Measurements from ENCODE around the gene NDUFA7.
A peak's percentile ranks its signal among the peaks of the same experiment; 100 is the strongest.
"Not testable (repeated sequence)": the region's sequence is repeated elsewhere in the genome, so short reads cannot be mapped to it uniquely, and the experiment has no call there.

The NDUFA7 gene

GRCh38 chr19:8355631-8356402 lies 34.6 kb upstream of the NDUFA7 start:
- no peak for DNase-seq (ENCODE audit: extremely low spot score)
- TF ChIP-seq BHLHE40 (IDR thresholded peaks at IDR 0.05; ENCODE audit: borderline replicate concordance): no peak
- CTCF ChIA-PET: interaction anchor here (0.7 to 1.9 kb wide), 2 partner anchors 9 to 57 kb away, joined by 3 to 5 read pairs; partner anchors contain the start of gene MARCHF2
- POLR2A ChIA-PET: interaction anchor here (1.0 to 3.0 kb wide), 2 partner anchors 34 to 158 kb away, joined by 9 to 19 read pairs; partner anchors contain the start of genes RAB11B and ZNF414

GRCh38 chr19:8352845-8353244 lies 31.7 kb upstream of the NDUFA7 start:
- CTCF ChIA-PET: interaction anchor here (0.8 to 2.4 kb wide), 5 partner anchors 14 to 153 kb away, joined by 3 to 6 read pairs (median 4); no protein-coding TSS in a partner anchor
- POLR2A ChIA-PET: interaction anchor here (0.8 to 3.0 kb wide), 7 partner anchors 31 to 161 kb away, joined by 3 to 19 read pairs (median 6); partner anchors contain the start of genes NDUFA7, RAB11B, RPS28 and ZNF414
- not testable (repeated sequence) for DNase-seq (ENCODE audit: extremely low spot score)

DNA sequence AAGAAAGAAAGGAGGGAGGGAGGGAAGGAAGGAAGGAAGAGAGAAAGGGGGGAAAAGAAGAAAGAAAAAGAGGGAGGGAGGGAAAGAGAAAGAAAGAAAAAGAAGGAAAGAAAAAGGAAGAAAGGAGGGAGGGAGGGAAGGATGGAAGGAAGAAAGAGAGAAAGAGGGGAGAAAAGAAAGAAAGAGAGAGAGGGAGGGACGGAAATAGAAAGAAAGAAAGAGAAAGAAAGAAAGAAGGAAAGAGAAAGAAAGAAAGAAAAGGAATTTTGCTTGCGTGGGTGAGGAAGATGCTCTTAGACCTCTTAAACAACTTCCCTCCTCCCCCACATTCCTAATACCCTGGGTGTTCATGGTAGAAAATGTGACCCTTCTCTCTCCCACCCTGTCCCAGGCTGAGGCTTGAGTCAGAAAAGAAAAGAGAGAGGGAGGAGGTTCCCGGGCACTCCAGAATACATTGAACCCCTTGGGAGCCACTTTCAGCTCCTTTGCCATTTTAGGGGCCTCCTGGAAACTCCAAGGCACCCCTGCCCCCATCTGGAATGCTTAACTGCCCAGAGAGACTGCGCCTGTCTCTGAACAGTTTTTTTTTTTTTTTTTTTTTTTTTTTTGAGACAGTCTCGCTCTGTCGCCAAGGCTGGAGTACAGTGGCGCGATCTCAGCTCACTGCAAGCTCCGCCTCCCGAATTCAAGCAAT lies 31.1 kb upstream of the NDUFA7 start:
- peak; percentile 4 for DNase-seq (ENCODE audit: extremely low spot score)
- CTCF ChIA-PET: interaction anchor here (1.0 to 1.6 kb wide), 3 partner anchors 16 to 226 kb away, joined by 3 to 6 read pairs (median 4); no protein-coding TSS in a partner anchor
- POLR2A ChIA-PET: interaction anchor here (0.8 to 1.9 kb wide), 5 partner anchors 31 to 154 kb away, joined by 3 to 9 read pairs (median 4); partner anchors contain the start of genes NDUFA7, RAB11B and RPS28
- TF ChIP-seq ARNT (IDR thresholded peaks at IDR 0.05): no peak
- peak; percentile 86 for TF ChIP-seq ZNF384 (IDR thresholded peaks at IDR 0.05)

DNA sequence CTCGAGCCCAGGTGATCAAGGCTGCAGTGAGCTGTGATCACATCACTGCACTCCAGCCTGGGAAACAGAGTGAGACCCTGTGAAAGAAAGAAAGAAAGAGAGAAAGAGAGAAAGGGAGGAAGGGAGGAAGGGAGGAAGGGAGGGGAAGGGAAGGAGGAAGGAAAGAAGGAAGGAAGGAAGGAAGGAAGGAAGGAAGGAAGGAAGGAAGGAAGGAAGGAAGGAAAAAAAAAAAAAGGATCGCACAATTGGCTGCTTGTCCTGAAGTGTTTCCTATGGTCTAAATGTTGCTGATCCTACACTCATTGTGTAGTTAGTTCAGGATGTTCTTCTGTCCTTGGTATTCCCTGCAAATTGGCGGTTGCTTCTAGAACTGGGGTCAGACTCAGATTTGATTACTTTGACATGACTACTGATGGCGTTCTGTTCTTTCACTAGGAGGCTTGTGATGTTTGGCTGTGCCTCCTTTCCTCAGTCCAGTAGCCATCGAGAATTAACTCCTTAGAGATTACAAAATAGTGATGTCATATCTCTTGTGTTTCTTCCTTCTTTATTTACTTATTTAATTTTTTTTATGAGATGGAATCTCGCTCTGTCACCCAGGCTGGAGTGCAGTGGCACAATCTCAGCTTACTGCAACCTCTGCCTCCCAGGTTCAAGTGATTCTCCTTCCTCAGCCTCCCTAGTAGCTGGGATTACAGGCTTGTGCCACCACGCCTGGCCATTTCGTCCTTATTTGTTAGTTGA lies 28.6 kb upstream of the NDUFA7 start:
- CTCF ChIA-PET; DNase-seq (ENCODE audit: extremely low spot score): not testable (repeated sequence)
- POLR2A ChIA-PET: interaction anchor here (0.7 kb wide), 1 partner anchor 32 kb away, joined by 3 read pairs; no protein-coding TSS in a partner anchor

GRCh38 chr19:8343483-8343844 lies 22.3 kb upstream of the NDUFA7 start:
- CTCF ChIA-PET: no interaction called here
- POLR2A ChIA-PET: interaction anchor here (1.3 kb wide), 1 partner anchor 47 kb away, joined by 4 read pairs; the partner anchor contains the start of gene RAB11B
- DNase-seq (ENCODE audit: extremely low spot score): no peak
- TF ChIP-seq ARNT (IDR thresholded peaks at IDR 0.05) (no peak), SUZ12 (IDR thresholded peaks at IDR 0.05) (no peak), BHLHE40 (IDR thresholded peaks at IDR 0.05; ENCODE audit: borderline replicate concordance) (no peak), CTBP1 (IDR thresholded peaks at IDR 0.05; ENCODE audit: borderline replicate concordance) (no peak), SP1 (IDR thresholded peaks at IDR 0.05) (no peak), ZNF384 (IDR thresholded peaks at IDR 0.05) (no peak), ELF4 (IDR thresholded peaks at IDR 0.05) (no peak), LEF1 (IDR thresholded peaks at IDR 0.05; ENCODE audit: borderline replicate concordance) (no peak), NFRKB (IDR thresholded peaks at IDR 0.05) (no peak), FOXA1 (IDR thresholded peaks at IDR 0.05) (no peak), TARDBP (IDR thresholded peaks at IDR 0.05) (no peak), L3MBTL2 (conservative IDR thresholded peaks at IDR 0.05) (no peak)

GRCh38 chr19:8342684-8343482 lies 21.7 kb upstream of the NDUFA7 start, which contains the start of gene KANK3:
KANK3 (minus strand) TSS chr19:8343262; CDS start chr19:8337828, 5,434 bp downstream.
- CTCF ChIA-PET: no interaction called here
- TF ChIP-seq PKNOX1 (IDR thresholded peaks at IDR 0.05): peak; percentile 99
- no peak for TF ChIP-seq SUZ12 (IDR thresholded peaks at IDR 0.05)
- 0 out of 2 replicates have a peak, but pooled peaks have one; percentile 27 for TF ChIP-seq L3MBTL2 (conservative IDR thresholded peaks at IDR 0.05)
- DNase-seq (ENCODE audit: extremely low spot score): peak; percentile 98
- POLR2A ChIA-PET: interaction anchor here (1.3 kb wide), 1 partner anchor 47 kb away, joined by 4 read pairs; the partner anchor contains the start of gene RAB11B

- POLR2A ChIA-PET: no interaction called here
- CTCF ChIA-PET: no interaction called here
- DNase-seq (ENCODE audit: extremely low spot score): no peak
- no peak for TF ChIP-seq ELF4 (IDR thresholded peaks at IDR 0.05)
- TF ChIP-seq LEF1 (IDR thresholded peaks at IDR 0.05; ENCODE audit: borderline replicate concordance): no peak
- no peak for TF ChIP-seq FOXA1 (IDR thresholded peaks at IDR 0.05)
- no peak for TF ChIP-seq NFRKB (IDR thresholded peaks at IDR 0.05)
- no peak for TF ChIP-seq FOXK2 (IDR thresholded peaks at IDR 0.05)
- TF ChIP-seq L3MBTL2 (conservative IDR thresholded peaks at IDR 0.05): no peak
- TF ChIP-seq SUZ12 (IDR thresholded peaks at IDR 0.05): no peak
- TF ChIP-seq TARDBP (IDR thresholded peaks at IDR 0.05): no peak
- no peak for TF ChIP-seq PKNOX1 (IDR thresholded peaks at IDR 0.05)
- TF ChIP-seq SP1 (IDR thresholded peaks at IDR 0.05): no peak
- no peak for TF ChIP-seq ARNT (IDR thresholded peaks at IDR 0.05)
- no peak for TF ChIP-seq HDGF (IDR thresholded peaks at IDR 0.05; ENCODE audit: borderline replicate concordance)
These were observed 21.1 kb upstream of the NDUFA7 start for GRCh38 chr19:8342316-8342683.

DNA sequence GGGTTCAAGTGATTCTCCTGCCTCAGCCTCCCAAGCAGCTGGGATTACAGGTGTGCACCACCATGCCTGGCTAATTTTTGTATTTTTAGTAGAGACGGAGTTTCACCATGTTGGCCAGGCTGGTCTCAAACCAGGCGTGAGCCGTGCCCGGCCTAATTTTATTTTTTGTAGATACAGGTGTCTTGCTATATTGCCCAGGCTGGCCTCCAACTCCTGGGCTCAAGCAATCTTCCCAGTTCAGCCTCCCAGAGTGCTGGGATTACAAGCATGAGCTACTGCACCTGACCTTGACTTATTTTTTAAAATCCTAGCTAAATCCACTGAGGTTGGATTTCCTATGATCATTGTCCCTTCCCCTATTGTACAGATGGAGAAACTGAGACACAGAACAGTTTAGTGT lies 20.3 kb upstream of the NDUFA7 start:
- ChIA-PET CTCF (interaction anchor here (1.3 kb wide), 1 partner anchor 105 kb away, joined by 3 read pairs; no protein-coding TSS in a partner anchor), POLR2A (interaction anchor here (1.3 kb wide), 1 partner anchor 103 kb away, joined by 3 read pairs; the partner anchor contains the start of gene HNRNPM)
- DNase-seq (ENCODE audit: extremely low spot score): not testable (repeated sequence)
